Sciatic nerve (tissue), 2 donors: ENCODE data around the gene CCNY. TPM values are rescaled to one million over a fixed set of nuclear protein-coding genes. Genes with fewer than 3 reads are reported as not detected.
"Not testable (repeated sequence)": the region's sequence is repeated elsewhere in the genome, so short reads cannot be mapped to it uniquely, and the experiment has no call there.

Source experiments
- ATAC-seq: fragments of 200-7000 bp; cut with Tn5 transposase; one replicate; pipeline ENCODE4 v1.9.1; 2020; ENCODE audit warnings: mild to moderate bottlenecking, moderate library complexity
- DNase-seq: peaks from one replicate; pipeline ENCODE4 v3.0.0-alpha.2; 2020; ENCODE audit warnings: low spot score
- intact Hi-C: fragments of 100-400 bp; cut with DNase I; formaldehyde crosslinking; loops from one replicate; pipeline ENCODE4 v1.14.2; 2022
- total RNA-seq: library from RNA; stranded (reverse); fragmentation: NEBNext Ultra II Directional; extraction: Animal tissue kit (Norgen Biotek cat#: 25700); gene quantifications from one replicate; pipeline ENCODE4 v1.2.1, GENCODE V29; 2021
- donor health status: DM: no; HTN: no; CAD: no.
- donor health status: DM: no; HTN: no; CAD: no.

Gene CCNY
- total RNA-seq, 1 donor from 2014 or later, result 65.3 TPM

- intact Hi-C loops, DNase-seq, ATAC-seq: not testable (repeated sequence)
Observed at GRCh38 chr10:35518187-35518586, 181.9 kb downstream of the CCNY start.

- no peak for ATAC-seq
- intact Hi-C loops, result no loop called here
- no peak for DNase-seq
Observed at GRCh38 chr10:35520996-35521395, 184.7 kb downstream of the CCNY start.

- DNase-seq (no peak), ATAC-seq (no peak)
- intact Hi-C loops, result no loop called here
Observed at GRCh38 chr10:35523670-35524225, 187.4 kb downstream of the CCNY start.

DNA sequence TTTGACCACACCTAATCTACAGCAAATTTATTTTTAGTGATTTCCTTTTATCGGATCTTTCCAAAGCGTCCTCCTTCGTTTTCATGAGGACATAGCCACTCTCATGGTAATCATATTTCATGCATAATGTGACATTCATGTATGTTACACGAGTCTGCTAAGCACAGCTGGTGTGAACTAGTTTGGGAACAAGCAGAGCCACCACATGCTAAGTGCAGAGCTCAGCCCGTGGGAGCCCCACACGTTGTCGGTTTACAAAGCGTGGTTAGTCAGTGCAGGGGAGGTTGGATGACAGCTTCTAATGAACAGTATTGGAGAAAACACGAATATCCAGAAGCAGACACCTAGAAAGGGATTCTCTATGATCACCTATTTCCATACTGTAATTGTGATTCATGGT, 190.4 kb downstream of the CCNY start:
- intact Hi-C loops, result no loop called here
- DNase-seq (no peak), ATAC-seq (no peak)

GRCh38 chr10:35532141-35532540, 195.8 kb downstream of the CCNY start:
- intact Hi-C loops, result no loop called here
- no peak for DNase-seq
- ATAC-seq, result no peak

DNA sequence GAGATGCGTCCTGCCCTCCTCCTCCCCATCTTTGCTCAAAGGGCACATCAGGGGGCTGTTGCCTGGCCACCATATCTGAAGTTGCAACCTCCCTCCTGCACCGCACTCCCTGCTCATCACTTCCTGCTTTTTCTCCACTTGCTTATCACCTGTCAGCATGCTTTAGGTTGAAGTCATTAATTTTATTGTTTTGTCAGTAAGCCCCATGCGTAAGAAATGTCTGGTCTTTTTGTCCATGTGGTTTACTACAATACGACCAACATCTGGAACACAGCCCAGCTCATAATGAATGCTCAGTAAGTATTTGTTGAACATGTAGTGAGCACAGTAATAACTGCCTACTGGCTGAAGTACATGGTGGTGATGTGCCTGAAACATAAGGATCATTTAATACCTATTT, 197.3 kb downstream of the CCNY start:
- DNase-seq, result no peak
- intact Hi-C loops, result no loop called here

DNA sequence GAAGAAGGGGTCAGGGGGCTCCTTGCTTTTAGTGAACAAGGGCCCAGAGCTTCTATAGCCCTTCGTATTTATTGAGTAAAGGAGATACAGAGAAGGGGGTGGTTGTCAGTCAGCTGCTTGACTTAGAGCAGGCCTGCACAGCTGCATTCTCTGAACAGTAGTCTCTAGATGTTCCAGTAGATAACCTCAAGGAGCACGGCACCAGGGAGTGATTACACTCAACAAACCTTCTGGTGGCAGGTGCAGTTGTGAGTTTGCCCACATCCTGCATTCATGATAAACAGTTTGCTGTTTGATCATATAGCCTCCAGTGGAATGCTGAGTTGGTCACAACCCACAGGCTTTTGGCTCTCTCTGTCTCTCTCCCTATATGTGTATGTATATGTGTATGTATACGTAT, 198.8 kb downstream of the CCNY start:
- intact Hi-C loops, result no loop called here
- DNase-seq (no peak), ATAC-seq (no peak)

More for the DNA sequence above, 197.3 kb downstream of the CCNY start:
- ATAC-seq, result no peak

GRCh38 chr10:35536789-35537188, 200.5 kb downstream of the CCNY start:
- ATAC-seq (no peak), DNase-seq (no peak)
- intact Hi-C loops, result no loop called here

GRCh38 chr10:35537925-35538324, 201.6 kb downstream of the CCNY start:
- DNase-seq, ATAC-seq, intact Hi-C loops: not testable (repeated sequence)

GRCh38 chr10:35540296-35541164, 204.2 kb downstream of the CCNY start:
- intact Hi-C loops, result loop anchor here (5.0 kb wide), 1 partner anchor 1138 kb away; no protein-coding TSS in a partner anchor
- ATAC-seq, result no peak

DNA sequence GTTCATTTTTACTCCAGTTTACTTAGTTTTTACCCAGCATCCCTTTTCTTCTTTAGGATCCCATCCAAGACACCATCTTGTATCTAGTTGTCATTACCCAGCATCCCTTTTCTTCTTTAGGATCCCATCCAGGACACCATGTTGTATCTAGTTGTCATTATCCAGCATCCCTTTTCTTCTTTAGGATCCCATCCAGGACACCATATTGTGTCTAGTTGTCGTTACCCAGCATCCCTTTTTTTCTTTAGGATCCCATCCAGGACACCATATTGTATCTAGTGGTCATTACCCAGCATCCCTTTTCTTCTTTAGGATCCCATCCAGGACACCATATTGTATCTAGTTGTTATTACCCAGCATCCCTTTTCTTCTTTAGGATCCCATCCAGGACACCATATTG, 205.4 kb downstream of the CCNY start:
- intact Hi-C loops, result loop anchor here (5.0 kb wide), 1 partner anchor 1139 kb away; no protein-coding TSS in a partner anchor
- ATAC-seq (no peak), DNase-seq (no peak)

More at GRCh38 chr10:35540296-35541164, 204.2 kb downstream of the CCNY start:
- DNase-seq, result no peak

DNA sequence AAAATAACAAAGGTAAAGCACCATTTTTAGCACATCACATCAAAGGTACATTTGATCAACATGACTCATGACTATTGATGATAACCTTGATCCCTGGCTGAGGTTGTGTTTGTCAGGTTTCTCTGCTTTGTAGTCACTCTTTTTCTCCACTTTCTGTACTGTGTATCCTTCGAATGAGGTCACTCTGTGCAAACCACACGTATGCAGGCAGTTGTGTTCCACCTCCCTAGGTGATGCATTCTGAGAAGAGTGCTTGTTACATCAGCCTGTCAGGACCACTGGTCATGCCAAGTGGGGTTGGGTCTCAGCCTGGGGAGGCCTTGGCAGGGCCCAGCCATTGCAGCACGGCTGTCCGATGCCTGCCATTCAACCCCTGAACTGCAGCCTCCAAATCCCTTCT, 206.0 kb downstream of the CCNY start:
- intact Hi-C loops, result loop anchor here (5.0 kb wide), 1 partner anchor 1140 kb away; no protein-coding TSS in a partner anchor
- DNase-seq (no peak), ATAC-seq (no peak)

DNA sequence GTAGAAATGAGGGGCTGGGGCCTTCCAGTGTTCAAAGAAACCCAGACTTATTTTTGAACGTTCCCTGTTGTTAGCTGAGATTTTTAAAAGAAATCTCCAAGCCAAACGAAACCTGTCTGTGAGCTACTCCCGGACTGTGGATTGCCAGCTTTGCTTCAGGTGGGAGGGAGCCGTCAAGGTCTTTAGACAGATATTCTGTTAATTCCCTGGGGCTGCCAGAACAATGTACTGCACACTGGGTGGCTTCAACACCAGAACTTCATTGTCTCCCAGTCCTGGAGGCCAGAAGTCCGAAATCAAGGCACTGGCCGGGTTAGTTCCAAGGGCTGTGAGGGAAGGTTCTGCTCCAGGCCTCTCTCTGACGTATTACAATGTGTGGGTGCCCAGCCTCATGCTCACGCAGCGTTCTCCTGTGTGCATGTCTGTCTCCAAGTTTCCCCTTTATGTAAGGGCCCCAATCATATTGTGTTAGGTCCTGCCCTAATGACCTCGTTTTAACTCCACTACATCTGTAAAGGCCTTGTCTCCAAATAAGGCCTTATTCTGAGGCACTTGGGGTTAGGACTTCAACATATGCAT, 208.9 kb downstream of the CCNY start:
- intact Hi-C loops, result no loop called here
- ATAC-seq (peak; percentile 74), DNase-seq (no peak)

GRCh38 chr10:35545878-35546590, 209.7 kb downstream of the CCNY start:
- DNase-seq (no peak), ATAC-seq (no peak)
- intact Hi-C loops, result no loop called here

DNA sequence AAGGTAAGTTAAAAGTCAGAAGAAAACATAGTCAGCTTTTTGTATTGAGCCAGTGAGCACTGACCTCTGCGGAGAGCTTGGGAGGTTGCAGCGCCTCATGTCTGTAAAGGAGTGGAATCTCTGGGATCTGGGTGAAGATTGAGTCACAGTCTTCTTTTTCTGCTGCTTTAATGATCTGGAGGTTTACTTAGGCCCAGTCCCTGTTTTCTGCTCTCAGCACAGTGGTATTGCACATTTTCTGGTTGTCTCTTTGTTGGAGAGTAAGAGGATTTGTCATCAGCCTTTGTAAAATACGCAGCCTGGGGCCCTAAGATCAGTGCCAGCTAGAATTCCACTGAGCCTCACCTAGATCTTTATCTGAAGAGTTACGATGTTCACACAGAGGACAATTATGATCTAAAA, 210.5 kb downstream of the CCNY start:
- intact Hi-C loops, result no loop called here
- no peak for DNase-seq
- peak; percentile 57 for ATAC-seq

GRCh38 chr10:35552650-35553342, 216.5 kb downstream of the CCNY start:
- ATAC-seq (no peak), DNase-seq (no peak)
- intact Hi-C loops, result loop anchor here (10.0 kb wide), 1 partner anchor 672 kb away; no protein-coding TSS in a partner anchor

GRCh38 chr10:35554036-35554435, 217.7 kb downstream of the CCNY start:
- DNase-seq (no peak), ATAC-seq (no peak)
- intact Hi-C loops, result loop anchor here (10.0 kb wide), 1 partner anchor 671 kb away; no protein-coding TSS in a partner anchor

DNA sequence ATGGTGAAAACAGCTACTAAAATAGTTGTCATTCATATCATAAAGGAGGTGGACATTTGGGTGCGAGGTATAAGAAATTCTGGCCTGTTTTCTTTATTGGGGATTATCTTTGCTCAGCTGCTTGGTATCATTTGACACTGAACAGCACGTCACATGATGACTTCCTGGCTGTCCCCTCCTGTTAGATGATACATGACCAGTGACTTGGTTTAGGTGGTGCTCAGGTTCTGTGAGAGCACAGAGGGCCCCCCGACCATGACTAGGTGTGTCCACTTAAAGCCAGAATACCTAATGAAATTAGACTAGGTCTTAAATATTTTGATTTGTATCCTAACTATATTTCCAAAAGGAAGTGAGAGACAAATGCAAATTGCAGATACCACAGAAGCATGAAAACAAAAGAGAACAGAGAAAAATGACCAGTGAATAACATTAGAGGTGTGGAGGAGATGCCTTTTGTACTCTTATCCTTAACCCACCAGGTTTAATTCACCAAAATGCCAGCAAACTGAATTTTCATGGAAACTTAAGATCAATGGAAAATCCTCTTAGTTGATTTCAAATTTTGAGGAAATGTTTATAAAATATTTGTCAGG, 218.2 kb downstream of the CCNY start:
- DNase-seq, result no peak
- intact Hi-C loops, result loop anchor here (10.0 kb wide), 1 partner anchor 670 kb away; no protein-coding TSS in a partner anchor
- no peak for ATAC-seq
